Measurements from ENCODE around the gene LOXL1.

DNA sequence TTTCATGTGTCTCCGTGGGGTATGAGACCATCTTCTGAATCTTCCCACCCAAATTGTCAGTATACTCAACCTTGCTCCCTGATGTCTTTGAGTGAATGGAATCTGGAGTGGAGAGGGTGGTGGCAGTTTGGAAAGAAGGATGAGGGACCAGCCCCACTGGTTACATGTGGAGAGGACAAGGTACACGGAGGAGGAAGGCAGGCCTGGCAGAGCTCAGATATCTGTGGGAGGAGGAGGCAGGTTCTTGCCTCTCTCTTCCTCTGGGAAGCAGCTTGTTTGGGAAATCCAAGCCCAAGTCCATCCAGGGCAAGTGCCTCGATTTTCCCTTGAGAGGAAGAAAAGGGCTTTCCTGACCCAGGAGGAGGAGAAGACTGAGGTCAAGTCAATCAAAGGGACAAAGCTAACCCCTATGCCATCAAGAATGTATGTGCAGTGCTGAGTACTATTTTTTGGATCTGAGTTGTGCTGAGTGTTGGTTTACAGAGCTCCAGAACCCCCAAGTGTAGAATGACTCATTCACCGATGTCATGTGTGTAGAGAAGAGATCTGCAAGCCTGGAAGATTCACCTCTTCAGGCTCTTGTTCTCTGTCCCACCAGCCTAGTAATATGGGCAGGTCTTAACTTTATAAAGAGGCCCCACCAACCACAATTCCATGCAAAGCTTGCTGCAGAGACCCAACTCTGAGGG is 19.8 kb upstream of the LOXL1 start:
- TF ChIP-seq, protein P1, sequence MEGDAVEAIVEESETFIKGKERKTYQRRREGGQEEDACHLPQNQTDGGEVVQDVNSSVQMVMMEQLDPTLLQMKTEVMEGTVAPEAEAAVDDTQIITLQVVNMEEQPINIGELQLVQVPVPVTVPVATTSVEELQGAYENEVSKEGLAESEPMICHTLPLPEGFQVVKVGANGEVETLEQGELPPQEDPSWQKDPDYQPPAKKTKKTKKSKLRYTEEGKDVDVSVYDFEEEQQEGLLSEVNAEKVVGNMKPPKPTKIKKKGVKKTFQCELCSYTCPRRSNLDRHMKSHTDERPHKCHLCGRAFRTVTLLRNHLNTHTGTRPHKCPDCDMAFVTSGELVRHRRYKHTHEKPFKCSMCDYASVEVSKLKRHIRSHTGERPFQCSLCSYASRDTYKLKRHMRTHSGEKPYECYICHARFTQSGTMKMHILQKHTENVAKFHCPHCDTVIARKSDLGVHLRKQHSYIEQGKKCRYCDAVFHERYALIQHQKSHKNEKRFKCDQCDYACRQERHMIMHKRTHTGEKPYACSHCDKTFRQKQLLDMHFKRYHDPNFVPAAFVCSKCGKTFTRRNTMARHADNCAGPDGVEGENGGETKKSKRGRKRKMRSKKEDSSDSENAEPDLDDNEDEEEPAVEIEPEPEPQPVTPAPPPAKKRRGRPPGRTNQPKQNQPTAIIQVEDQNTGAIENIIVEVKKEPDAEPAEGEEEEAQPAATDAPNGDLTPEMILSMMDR (conservative IDR thresholded peaks at IDR 0.05; ENCODE audit: low read depth, low read length), result no peak
- TF ChIP-seq MAZ (IDR thresholded peaks at IDR 0.05; ENCODE audit: borderline replicate concordance, low read depth, low read length) (no peak), POLR2A (IDR thresholded peaks at IDR 0.05; ENCODE audit: low read depth, low read length) (no peak), MAFK (IDR thresholded peaks at IDR 0.05; ENCODE audit: low read depth, low read length) (peak; percentile 53), BHLHE40 (IDR thresholded peaks at IDR 0.05; ENCODE audit: low read depth, low read length) (no peak)
